HCT116 (cell line): ENCODE results near the gene RAMP2. TPM values are rescaled to one million over a fixed set of nuclear protein-coding genes. Genes with fewer than 3 reads are reported as not detected.

Experiments
- ATAC-seq: fragments of 200-7000 bp; cut with Tn5 transposase; 2 replicates; pipeline ENCODE4 v1.9.1; 2020; ENCODE audit warnings: mild to moderate bottlenecking, moderate library complexity
- BruUV-seq: library from RNA; stranded (reverse); fragments of 400-500 nt; replicated peaks from 2 replicates; lab custom pipeline; 2021; lab: Mats Ljungman, UMichigan
- CTCF ChIA-PET: fragments of 300-600 bp; sonication (Branson Sonifier 250); formaldehyde crosslinking; loops from one replicate; lab custom pipeline; 2021; ENCODE audit warnings: antibody characterized with exemption; lab: Charles Lee
- POLR2A ChIA-PET: fragments of 300-600, 350-600 bp; sonication (Branson Sonifier 250); formaldehyde crosslinking; loops from one replicate; lab custom pipeline; 2021; ENCODE audit warnings: antibody characterized with exemption; lab: Charles Lee
- RAD21 ChIA-PET, 2 experiments: fragments of 300-600 bp; sonication (Branson Sonifier 250); formaldehyde crosslinking; loops; one replicate each; lab custom pipeline; 2023; ENCODE audit warnings: low total read pairs in 2 of 2; ENCODE audit not compliant: uncharacterized antibody in 2 of 2, unreplicated experiment in 2 of 2, low non-redundant PET in 1 of 2; lab: Charles Lee
- DNase-seq: peaks from one replicate; pipeline ENCODE4 v3.0.0-alpha.2; 2010; ENCODE audit warnings: low read depth, low spot score
- H2AFZ ChIP-seq: fragments of 200-600 bp; shearing (Covaris generic), sonication (generic); 2 replicates; pipeline ENCODE4 v1.6.1; 2017; ENCODE audit warnings: low read depth, mixed run types, mixed read lengths, antibody characterized with exemption, low read length; ENCODE audit not compliant: poor library complexity, severe bottlenecking
- H3K27ac ChIP-seq: 2 replicates; pipeline ENCODE4 v1.5.1; 2012; ENCODE audit warnings: low read depth, low read length
- H3K27me3 ChIP-seq: fragments of 200-600 bp; sonication (generic); 2 replicates; pipeline ENCODE4 v1.6.1; 2016; ENCODE audit warnings: mixed run types, low read length, mixed read lengths; ENCODE audit not compliant: insufficient read depth
- H3K36me3 ChIP-seq, 2 experiments: fragments of 200-500 bp in 1 of 2; fragments of 200-600 bp in 1 of 2; sonication (Bioruptor generic) in 1 of 2; sonication (generic) in 1 of 2; 2 replicates each; pipeline versions ENCODE4 v1.5.1 to v1.6.1; 2014 to 2016; ENCODE audit warnings: low read length in 2 of 2, inconsistent platforms in 1 of 2, mixed read lengths in 1 of 2, mixed run types in 1 of 2; ENCODE audit not compliant: insufficient read depth in 2 of 2, control insufficient read depth in 1 of 2
- H3K4me1 ChIP-seq, 2 experiments: fragments of 200-600 bp in 1 of 2; sonication (generic) in 1 of 2; 2 replicates each; pipeline versions ENCODE4 v1.5.1 to v1.6.1; 2012 to 2017; ENCODE audit warnings: low read length in 2 of 2, inconsistent platforms in 1 of 2, mild to moderate bottlenecking in 1 of 2, mixed read lengths in 1 of 2, mixed run types in 1 of 2, moderate library complexity in 1 of 2; ENCODE audit not compliant: insufficient read depth in 2 of 2, control insufficient read depth in 1 of 2
- H3K4me2 ChIP-seq: fragments of 200-600 bp; sonication (generic); 2 replicates; pipeline ENCODE4 v1.6.1; 2017; ENCODE audit warnings: mixed run types, low read length, mixed read lengths
- H3K4me3 ChIP-seq, 2 experiments: fragments of 200-600 bp in 1 of 2; sonication (generic) in 1 of 2; replicated peaks in 1 of 2; 2 replicates each; pipeline ENCODE4 v1.5.1; 2011 to 2016; ENCODE audit warnings: low read length in 2 of 2, control low read depth in 1 of 2, low read depth in 1 of 2, mild to moderate bottlenecking in 1 of 2, mixed read lengths in 1 of 2, mixed run types in 1 of 2
- H3K79me2 ChIP-seq: fragments of 200-600 bp; sonication (generic); 2 replicates; pipeline ENCODE4 v1.6.1; 2017; ENCODE audit warnings: mild to moderate bottlenecking, mixed run types, low read length, moderate library complexity, mixed read lengths; ENCODE audit not compliant: insufficient read depth
- H3K9ac ChIP-seq: fragments of 200-600 bp; sonication (generic); 2 replicates; pipeline ENCODE4 v1.6.1; 2016; ENCODE audit warnings: low read length, mixed read lengths
- H3K9me2 ChIP-seq: fragments of 200-600 bp; sonication (generic), shearing (Covaris generic); 2 replicates; pipeline ENCODE4 v1.6.1; 2017; ENCODE audit warnings: mixed run types, mild to moderate bottlenecking, moderate library complexity; ENCODE audit not compliant: insufficient read depth
- H3K9me3 ChIP-seq, 2 experiments: fragments of 200-500 bp in 1 of 2; fragments of 200-600 bp in 1 of 2; sonication (Bioruptor generic) in 1 of 2; sonication (generic) in 1 of 2; 2 replicates each; pipeline ENCODE4 v1.6.1; 2014 to 2017; ENCODE audit warnings: low read length in 2 of 2, mixed read lengths in 2 of 2, inconsistent platforms in 1 of 2, low read depth in 1 of 2, mild to moderate bottlenecking in 1 of 2, mixed run types in 1 of 2, moderate library complexity in 1 of 2; ENCODE audit not compliant: control insufficient read depth in 1 of 2, insufficient read depth in 1 of 2
- H4K20me1 ChIP-seq: fragments of 200-600 bp; sonication (generic), shearing (Covaris generic); 2 replicates; pipeline ENCODE4 v1.6.1; 2017; ENCODE audit warnings: mixed run types, mild to moderate bottlenecking, moderate library complexity; ENCODE audit not compliant: insufficient read depth
- ATF3 ChIP-seq: IDR thresholded peaks from 2 replicates; pipeline ENCODE4 v1.6.1; 2012
- CBX3 ChIP-seq: IDR thresholded peaks from 2 replicates; pipeline ENCODE4 v1.6.1; 2012; ENCODE audit warnings: low read depth
- CEBPB ChIP-seq: IDR thresholded peaks from 2 replicates; pipeline ENCODE4 v1.6.1; 2012; ENCODE audit warnings: low read depth
- EZH2 ChIP-seq: fragments of 200-600 bp; sonication (generic); IDR thresholded peaks from 2 replicates; pipeline ENCODE4 v1.6.1; 2017; ENCODE audit warnings: antibody characterized with exemption, mixed run types
- FOSL1 ChIP-seq: IDR thresholded peaks from 2 replicates; pipeline ENCODE4 v1.6.1; 2012; ENCODE audit warnings: low read depth
- POLR2A ChIP-seq: IDR thresholded peaks from 2 replicates; pipeline ENCODE4 v1.7.0; 2011; ENCODE audit warnings: borderline replicate concordance; ENCODE audit not compliant: insufficient read depth, insufficient read length; ENCODE audit errors: extremely low read depth
- RAD21 ChIP-seq: IDR thresholded peaks from 2 replicates; pipeline ENCODE4 v1.6.1; 2012; ENCODE audit warnings: low read depth, mild to moderate bottlenecking
- REST ChIP-seq: IDR thresholded peaks from 2 replicates; pipeline ENCODE4 v1.6.1; 2012; ENCODE audit warnings: low read depth
- SIN3A ChIP-seq: IDR thresholded peaks from 2 replicates; pipeline ENCODE4 v1.6.1; 2012; ENCODE audit warnings: low read depth
- SRF ChIP-seq: IDR thresholded peaks from 2 replicates; pipeline ENCODE4 v1.6.1; 2012; ENCODE audit warnings: low read depth
- ZFX ChIP-seq: fragments of 450-650 bp; IDR thresholded peaks from 2 replicates; pipeline ENCODE4 v1.6.1; 2017
- ZNF274 ChIP-seq: fragments of 200-500 bp; sonication (Bioruptor generic); IDR thresholded peaks from 2 replicates; pipeline ENCODE4 v1.6.1; 2014; ENCODE audit warnings: mild to moderate bottlenecking, low read depth, low read length, inconsistent platforms
- intact Hi-C: fragments of 100-400 bp; cut with micrococcal nuclease; formaldehyde crosslinking; loops from 2 replicates; pipeline ENCODE4 v1.10.0; 2022
- total RNA-seq: library from RNA; stranded (reverse); gene quantifications from one replicate; pipeline ENCODE4 v1.2.1, GENCODE V29; 2021; ENCODE audit not compliant: unreplicated experiment
- TF ChIP-seq, protein P1 (sequence below), 3 experiments: fragments of 200-600 bp in 1 of 3; sonication (generic) in 1 of 3; IDR thresholded peaks in 2 of 3; conservative IDR thresholded peaks in 1 of 3; 2 replicates each; pipeline ENCODE4 v1.5.1; 2012 to 2017; ENCODE audit warnings: low read depth in 2 of 3, low read length in 2 of 3, antibody characterized with exemption in 1 of 3, borderline replicate concordance in 1 of 3, control low read depth in 1 of 3, mild to moderate bottlenecking in 1 of 3, mixed read lengths in 1 of 3, mixed run types in 1 of 3, moderate library complexity in 1 of 3; ENCODE audit not compliant: insufficient read depth in 1 of 3
- TF ChIP-seq, protein P2 (sequence below): IDR thresholded peaks from 2 replicates; pipeline ENCODE4 v1.6.1; 2012

The RAMP2 gene
- total RNA-seq, 1 experiment from 2014 or later, result not detected

DNA sequence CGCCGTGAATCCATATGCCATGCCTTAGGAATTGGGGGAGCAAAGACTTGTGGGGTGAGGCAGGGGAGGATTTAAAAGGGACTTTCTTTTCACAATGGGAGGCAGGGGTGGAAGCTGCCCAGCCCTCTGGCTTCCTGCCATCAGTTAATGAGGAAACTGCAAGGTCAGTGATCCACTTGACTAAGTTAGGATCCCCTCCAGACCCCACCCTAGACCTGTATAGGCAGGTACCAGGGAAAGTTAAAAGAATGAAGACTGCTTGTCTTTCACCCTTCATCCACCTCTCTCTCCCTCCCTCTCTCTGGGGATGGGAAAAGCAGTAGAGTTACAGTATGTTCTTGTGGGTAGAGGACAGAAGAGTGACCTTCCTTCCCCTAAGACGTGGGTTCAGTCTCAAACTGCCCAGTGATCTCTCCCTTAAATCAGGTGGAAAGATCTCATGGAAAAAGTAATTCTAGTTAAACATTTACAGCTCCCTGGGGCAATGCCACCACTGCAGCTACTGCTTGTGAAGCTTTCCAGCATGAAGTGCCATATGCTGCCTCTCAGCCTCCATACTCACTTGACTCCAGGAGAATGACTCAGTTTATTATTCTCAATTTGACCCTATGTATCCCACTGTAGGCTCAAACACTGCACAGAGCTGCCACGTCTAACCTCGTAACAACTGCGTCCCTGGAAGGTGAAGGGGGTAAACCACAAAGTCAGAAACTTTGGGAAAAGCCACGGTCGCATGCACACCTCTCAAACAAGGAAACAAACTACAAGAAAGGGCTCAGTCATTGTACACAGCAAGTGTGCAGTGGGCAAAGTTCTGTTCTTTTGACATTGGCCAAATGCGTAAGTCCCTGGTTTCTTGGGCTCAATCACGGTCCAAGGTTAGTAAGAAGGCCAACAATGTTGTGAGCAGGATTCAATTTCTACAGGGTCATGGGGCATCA, 36.3 kb downstream of the RAMP2 start:
- TF ChIP-seq CBX3, result no peak
- TF ChIP-seq SIN3A, result no peak
- no peak for TF ChIP-seq CEBPB
- no peak for TF ChIP-seq ZFX
- TF ChIP-seq SRF, result no peak
- no peak for TF ChIP-seq ATF3
- no peak for TF ChIP-seq POLR2A
- TF ChIP-seq EZH2, result no peak
- TF ChIP-seq, protein P1, sequence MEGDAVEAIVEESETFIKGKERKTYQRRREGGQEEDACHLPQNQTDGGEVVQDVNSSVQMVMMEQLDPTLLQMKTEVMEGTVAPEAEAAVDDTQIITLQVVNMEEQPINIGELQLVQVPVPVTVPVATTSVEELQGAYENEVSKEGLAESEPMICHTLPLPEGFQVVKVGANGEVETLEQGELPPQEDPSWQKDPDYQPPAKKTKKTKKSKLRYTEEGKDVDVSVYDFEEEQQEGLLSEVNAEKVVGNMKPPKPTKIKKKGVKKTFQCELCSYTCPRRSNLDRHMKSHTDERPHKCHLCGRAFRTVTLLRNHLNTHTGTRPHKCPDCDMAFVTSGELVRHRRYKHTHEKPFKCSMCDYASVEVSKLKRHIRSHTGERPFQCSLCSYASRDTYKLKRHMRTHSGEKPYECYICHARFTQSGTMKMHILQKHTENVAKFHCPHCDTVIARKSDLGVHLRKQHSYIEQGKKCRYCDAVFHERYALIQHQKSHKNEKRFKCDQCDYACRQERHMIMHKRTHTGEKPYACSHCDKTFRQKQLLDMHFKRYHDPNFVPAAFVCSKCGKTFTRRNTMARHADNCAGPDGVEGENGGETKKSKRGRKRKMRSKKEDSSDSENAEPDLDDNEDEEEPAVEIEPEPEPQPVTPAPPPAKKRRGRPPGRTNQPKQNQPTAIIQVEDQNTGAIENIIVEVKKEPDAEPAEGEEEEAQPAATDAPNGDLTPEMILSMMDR (IDR thresholded peaks at IDR 0.05 in 2 of 3, conservative IDR thresholded peaks at IDR 0.05 in 1 of 3; ENCODE audit: borderline replicate concordance in 1 of 3, insufficient read depth in 1 of 3, low read depth in 2 of 3, low read length in 2 of 3), result no peak
- no peak for TF ChIP-seq ZNF274
- no peak for TF ChIP-seq FOSL1
- no peak for TF ChIP-seq REST
- TF ChIP-seq, protein P2, sequence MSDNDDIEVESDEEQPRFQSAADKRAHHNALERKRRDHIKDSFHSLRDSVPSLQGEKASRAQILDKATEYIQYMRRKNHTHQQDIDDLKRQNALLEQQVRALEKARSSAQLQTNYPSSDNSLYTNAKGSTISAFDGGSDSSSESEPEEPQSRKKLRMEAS, result no peak
- no peak for TF ChIP-seq RAD21
- Histone ChIP-seq H3K9me3 (no peaks in the 10 kb centered on the region), H3K4me1 (peaks cover 4 to 9% of the 10 kb centered on the region in 2 experiments; a peak in 2 of 4 replicates), H3K27ac (no peak overlapping the region), H4K20me1 (no peaks in the 10 kb centered on the region), H2AFZ (no peak overlapping the region), H3K79me2 (peaks cover 8% of the 10 kb centered on the region; the same call in 1 of the 2 replicates), H3K9me2 (no peaks in the 10 kb centered on the region), H3K36me3 (no peaks in the 10 kb centered on the region), H3K4me3 (peak overlapping the region; percentile 83 to 88), H3K9ac (peak overlapping the region; percentile 83), H3K4me2 (peak overlapping the region; percentile 85), H3K27me3 (no peaks in the 10 kb centered on the region)
- POLR2A ChIA-PET, result no interaction called here
- BruUV-seq, result TSS peak; percentile 82
- no peak for ATAC-seq
- RAD21 ChIA-PET, result interaction anchor here in 1 of 2 experiments (0.7 kb wide), 1 partner anchor 99 kb away, joined by 3 read pairs; no protein-coding TSS in a partner anchor
- intact Hi-C loops, result no loop called here
- CTCF ChIA-PET, result interaction anchor here (1.5 kb wide), 1 partner anchor 27 kb away, joined by 4 read pairs; the partner anchor contains the start of gene BECN1
- DNase-seq, result no peak
